ENCODE results near the gene PRR5. TPM values are rescaled to one million over a fixed set of nuclear protein-coding genes. Genes with fewer than 3 reads are reported as not detected.
A peak's percentile ranks its signal among the peaks of the same experiment; 100 is the strongest.
"Not testable (repeated sequence)": the region's sequence is repeated elsewhere in the genome, so short reads cannot be mapped to it uniquely, and the experiment has no call there.

The PRR5 gene
- total and polyA plus RNA-seq, 5 experiments from 2014 or later: 75.2 to 107 (median 85.3) TPM

DNA sequence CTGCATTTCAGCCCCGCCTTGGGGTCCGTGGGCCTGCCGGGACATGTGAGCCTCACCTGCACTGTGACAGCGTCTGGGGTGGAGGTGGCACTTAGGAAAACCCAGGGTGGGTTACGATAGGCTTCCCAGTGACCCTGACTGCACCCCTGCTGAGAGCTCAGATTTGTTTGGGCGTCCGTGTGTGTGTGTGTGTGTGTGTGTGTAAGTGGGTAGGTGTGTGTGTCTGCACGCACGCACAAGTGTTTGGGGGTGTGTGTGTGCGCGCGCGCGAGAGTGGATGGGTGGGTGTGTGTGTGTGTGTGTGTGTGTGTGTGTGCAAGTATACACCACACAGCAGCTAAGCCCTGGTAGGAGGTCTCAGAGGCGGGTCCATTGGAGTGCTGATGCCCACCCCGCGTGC is 38.3 kb downstream of the PRR5 start:
- no peak overlapping the region for H3K4me3 Mint-ChIP-seq
- POLR2A ChIA-PET: interaction anchor here (0.7 kb wide), 1 partner anchor 51 kb away, joined by 6 read pairs; no protein-coding TSS in a partner anchor
- DNase-seq (no peak), ATAC-seq (no peak)
- H3K27me3 Mint-ChIP-seq: no peaks in the 10 kb centered on the region
- no peaks in the 10 kb centered on the region for H3K36me3 Mint-ChIP-seq
- peak overlapping the region in 1 of 10 donors; percentile 71 for H3K27ac Mint-ChIP-seq
- peaks cover 4 to 8% (median 7%) of the 10 kb centered on the region in 4 donors for H3K4me1 Mint-ChIP-seq
- no peaks in the 10 kb centered on the region for H3K9me3 Mint-ChIP-seq

DNA sequence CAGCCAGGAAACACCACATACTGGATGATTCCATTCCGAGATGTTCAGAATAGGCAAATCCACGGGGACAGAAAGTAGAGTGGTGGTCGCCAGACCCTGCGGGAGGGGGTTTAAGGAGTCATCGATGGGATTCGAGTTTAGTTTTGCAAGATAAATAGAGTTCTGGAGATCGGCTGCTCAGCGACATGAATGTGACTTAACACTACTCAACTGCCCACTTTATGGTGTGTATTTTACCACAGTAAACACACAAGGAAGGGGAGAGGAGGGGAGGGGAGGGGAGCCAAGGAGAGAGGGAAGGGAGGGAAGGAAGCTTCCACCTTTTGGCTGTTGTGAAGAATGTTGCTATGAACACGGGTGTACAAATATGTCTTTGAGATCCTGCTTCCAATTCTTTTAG is 39.9 kb downstream of the PRR5 start:
- Mint-ChIP-seq H3K27me3 (peaks cover 0 to 1% (median 0%) of the 10 kb centered on the region in 5 donors), H3K4me1 (peaks cover 0 to 4% (median under 1%) of the 10 kb centered on the region in 4 donors), H3K4me3 (no peak overlapping the region), H3K9me3 (no peaks in the 10 kb centered on the region), H3K27ac (no peak overlapping the region), H3K36me3 (no peaks in the 10 kb centered on the region)
- DNase-seq (no peak), ATAC-seq (no peak)
- POLR2A ChIA-PET: interaction anchor here (0.6 kb wide), 1 partner anchor 1552 kb away, joined by 3 read pairs; no protein-coding TSS in a partner anchor

DNA sequence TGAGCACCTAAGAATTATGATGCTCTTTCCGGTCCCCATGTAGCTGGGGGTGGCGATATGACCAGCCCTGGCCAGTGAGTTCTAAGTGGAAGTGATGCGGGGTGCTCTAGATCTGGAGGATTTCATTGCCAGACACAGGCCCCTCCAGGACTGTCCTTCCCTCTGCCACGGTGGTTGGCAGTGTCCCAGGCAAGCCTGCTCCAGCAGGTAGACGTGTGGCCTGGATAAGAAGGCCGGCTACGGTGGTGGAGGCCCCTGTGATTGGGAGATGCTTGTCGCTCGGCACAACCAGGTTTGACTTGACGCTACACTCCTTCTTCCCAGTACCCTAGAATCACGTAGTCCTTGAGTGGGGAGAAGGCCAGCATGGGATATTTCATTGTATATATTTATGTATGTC is 41.2 kb downstream of the PRR5 start:
- DNase-seq (no peak), ATAC-seq (no peak)
- Mint-ChIP-seq H3K36me3 (no peaks in the 10 kb centered on the region), H3K4me1 (peaks cover 0 to 7% (median under 1%) of the 10 kb centered on the region in 4 donors), H3K27me3 (peaks cover 0 to 4% (median 0%) of the 10 kb centered on the region in 5 donors), H3K4me3 (no peak overlapping the region), H3K27ac (no peak overlapping the region), H3K9me3 (no peaks in the 10 kb centered on the region)
- POLR2A ChIA-PET: no interaction called here

DNA sequence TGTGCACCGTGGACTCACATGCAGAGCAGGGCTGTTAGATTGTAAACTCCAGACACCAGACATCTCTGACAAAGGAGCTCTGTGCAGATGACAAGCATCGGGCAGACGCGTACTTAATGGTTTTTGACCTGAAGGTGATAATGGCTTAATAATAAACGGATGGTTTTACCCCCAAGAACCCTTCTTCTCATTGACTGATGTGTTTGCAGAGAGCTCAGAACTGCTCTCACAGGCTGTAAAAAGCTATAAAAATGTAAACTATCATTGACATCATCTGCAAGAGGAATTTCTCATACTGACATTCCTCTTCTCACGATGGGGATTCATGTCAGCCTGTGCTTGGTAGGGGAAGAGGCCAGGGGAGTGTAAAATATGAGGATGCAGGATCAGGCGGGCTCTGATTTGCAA is 41.8 kb downstream of the PRR5 start:
- no peak for DNase-seq
- Mint-ChIP-seq H3K4me1 (peaks cover 0 to 7% (median under 1%) of the 10 kb centered on the region in 4 donors), H3K27ac (no peak overlapping the region), H3K9me3 (no peaks in the 10 kb centered on the region), H3K27me3 (peaks cover 0 to 7% (median 0%) of the 10 kb centered on the region in 5 donors), H3K36me3 (no peaks in the 10 kb centered on the region), H3K4me3 (no peak overlapping the region)
- no peak for ATAC-seq
- POLR2A ChIA-PET: no interaction called here

DNA sequence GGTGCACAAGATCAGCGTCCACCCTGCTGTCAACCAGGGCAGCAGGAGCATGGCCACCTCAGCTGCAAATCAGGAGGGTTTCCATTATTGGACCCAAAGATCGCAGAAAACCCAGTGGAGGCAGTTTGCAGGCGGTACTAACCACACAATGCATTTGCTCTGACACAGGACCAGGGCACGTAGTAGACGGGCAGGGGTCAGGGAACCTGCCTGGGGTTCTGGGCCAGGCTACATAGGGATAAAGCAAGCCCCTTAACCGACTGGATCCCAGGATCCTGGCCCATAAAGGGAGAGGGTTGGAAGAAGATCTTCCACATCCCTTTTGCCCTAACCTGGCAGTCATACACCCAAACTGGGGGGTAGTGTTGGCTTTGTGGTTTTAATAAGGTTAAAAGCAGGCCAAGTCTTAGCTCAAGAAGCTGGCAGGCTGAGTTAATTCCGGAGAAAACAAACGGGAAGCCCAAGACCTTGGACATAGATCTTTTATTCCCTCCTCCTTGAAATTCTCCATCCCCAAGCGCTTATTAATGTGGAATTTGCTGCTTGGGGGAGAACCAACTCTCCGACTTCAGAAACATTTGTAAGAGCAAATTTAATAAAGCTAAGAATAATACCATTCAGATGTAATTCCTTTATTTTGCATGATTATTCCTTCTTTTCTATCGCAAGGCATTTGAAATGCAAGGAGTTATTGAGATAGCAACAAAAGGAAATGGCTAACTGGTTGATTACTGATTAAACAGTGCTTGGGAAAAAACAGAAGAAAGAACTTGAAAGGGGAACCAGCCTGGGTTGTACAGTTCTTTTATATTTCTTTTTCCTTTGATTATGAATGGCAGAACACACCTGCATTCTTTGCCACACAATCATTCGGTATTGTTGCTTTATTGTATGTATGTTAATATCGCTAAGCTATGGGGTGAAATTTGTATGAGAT is 44.1 kb downstream of the PRR5 start:
- Mint-ChIP-seq H3K27ac (no peak overlapping the region), H3K36me3 (no peaks in the 10 kb centered on the region), H3K9me3 (no peaks in the 10 kb centered on the region), H3K4me1 (peaks cover 0 to 7% (median 0%) of the 10 kb centered on the region in 4 donors), H3K4me3 (peak overlapping the region in 1 of 10 donors; percentile 36), H3K27me3 (peaks cover 0 to 15% (median 3%) of the 10 kb centered on the region in 5 donors)
- ATAC-seq (no peak), DNase-seq (no peak)
- POLR2A ChIA-PET: no interaction called here

DNA sequence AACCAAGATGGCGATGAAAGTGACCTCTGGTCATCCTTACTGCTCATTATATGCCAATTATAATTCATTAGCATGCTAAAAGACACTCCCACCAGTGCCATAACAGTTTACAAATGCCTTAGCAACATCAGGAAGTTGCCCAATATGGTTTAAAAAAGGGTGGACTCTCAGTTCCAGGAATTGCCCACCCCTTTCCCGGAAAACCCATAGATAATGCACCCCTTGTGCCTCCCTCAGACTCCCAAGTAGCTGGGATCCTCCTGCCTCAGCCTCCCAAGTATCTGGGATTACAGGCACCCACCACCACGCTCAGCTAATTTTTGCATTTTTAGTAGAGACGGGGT is 45.8 kb downstream of the PRR5 start:
- POLR2A ChIA-PET, H3K4me3 Mint-ChIP-seq, H3K4me1 Mint-ChIP-seq, ATAC-seq, H3K27ac Mint-ChIP-seq, H3K36me3 Mint-ChIP-seq, H3K9me3 Mint-ChIP-seq, DNase-seq: not testable (repeated sequence)
- H3K27me3 Mint-ChIP-seq: peaks cover 0 to 19% (median 4%) of the 10 kb centered on the region in 5 donors

DNA sequence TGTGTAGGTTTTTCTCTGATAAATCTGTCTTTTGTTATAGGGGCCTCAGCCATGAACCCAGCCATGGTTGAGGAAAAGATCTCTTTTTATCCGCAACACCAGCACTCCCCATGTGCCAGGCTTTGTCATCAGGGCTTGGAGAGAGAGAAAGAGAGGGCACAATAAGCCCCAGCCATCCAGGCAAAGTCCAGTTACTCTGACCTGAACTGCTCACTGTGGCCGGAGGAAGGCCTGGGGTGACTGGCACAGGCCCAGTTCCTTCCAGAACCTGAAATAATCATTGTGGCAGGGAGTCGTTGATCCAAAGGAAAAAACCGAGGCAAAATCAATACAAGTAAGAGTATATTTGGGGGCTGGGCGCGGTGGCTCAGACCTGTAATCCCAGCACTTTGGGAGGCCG is 46.5 kb downstream of the PRR5 start:
- Mint-ChIP-seq H3K9me3 (no peaks in the 10 kb centered on the region), H3K27me3 (peaks cover 0 to 23% (median 8%) of the 10 kb centered on the region in 5 donors), H3K36me3 (no peaks in the 10 kb centered on the region), H3K27ac (peak overlapping the region in 1 of 10 donors; percentile 59), H3K4me1 (peaks cover 2 to 9% (median 5%) of the 10 kb centered on the region in 4 donors), H3K4me3 (no peak overlapping the region)
- POLR2A ChIA-PET: no interaction called here
- ATAC-seq (no peak), DNase-seq (no peak)

DNA sequence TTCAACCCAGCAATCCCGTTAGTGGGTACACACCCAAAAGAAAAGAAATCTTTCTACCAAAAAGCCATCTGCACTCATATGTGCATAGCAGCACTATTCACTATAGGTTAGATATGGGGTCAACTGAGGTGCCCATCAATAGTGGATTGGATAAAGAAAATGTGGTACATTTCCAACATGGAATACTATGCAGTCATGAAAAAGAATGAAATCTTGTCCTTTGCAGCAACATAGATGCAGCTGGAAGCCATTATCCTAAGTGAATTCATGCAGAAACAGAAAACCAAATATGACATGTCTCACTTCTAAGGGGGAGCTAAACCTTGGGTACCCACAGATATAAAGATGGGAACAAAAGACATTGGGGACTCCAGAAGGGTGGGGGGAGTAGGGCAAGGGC is 48.5 kb downstream of the PRR5 start:
- Mint-ChIP-seq H3K4me3 (no peak overlapping the region), H3K4me1 (peaks cover 2 to 10% (median 5%) of the 10 kb centered on the region in 4 donors), H3K27me3 (peaks cover 16 to 41% (median 28%) of the 10 kb centered on the region in 5 donors), H3K9me3 (peaks cover 0 to 3% (median 0%) of the 10 kb centered on the region in 9 donors), H3K27ac (no peak overlapping the region), H3K36me3 (no peaks in the 10 kb centered on the region)
- DNase-seq: no peak
- ATAC-seq: no peak
- POLR2A ChIA-PET: no interaction called here

DNA sequence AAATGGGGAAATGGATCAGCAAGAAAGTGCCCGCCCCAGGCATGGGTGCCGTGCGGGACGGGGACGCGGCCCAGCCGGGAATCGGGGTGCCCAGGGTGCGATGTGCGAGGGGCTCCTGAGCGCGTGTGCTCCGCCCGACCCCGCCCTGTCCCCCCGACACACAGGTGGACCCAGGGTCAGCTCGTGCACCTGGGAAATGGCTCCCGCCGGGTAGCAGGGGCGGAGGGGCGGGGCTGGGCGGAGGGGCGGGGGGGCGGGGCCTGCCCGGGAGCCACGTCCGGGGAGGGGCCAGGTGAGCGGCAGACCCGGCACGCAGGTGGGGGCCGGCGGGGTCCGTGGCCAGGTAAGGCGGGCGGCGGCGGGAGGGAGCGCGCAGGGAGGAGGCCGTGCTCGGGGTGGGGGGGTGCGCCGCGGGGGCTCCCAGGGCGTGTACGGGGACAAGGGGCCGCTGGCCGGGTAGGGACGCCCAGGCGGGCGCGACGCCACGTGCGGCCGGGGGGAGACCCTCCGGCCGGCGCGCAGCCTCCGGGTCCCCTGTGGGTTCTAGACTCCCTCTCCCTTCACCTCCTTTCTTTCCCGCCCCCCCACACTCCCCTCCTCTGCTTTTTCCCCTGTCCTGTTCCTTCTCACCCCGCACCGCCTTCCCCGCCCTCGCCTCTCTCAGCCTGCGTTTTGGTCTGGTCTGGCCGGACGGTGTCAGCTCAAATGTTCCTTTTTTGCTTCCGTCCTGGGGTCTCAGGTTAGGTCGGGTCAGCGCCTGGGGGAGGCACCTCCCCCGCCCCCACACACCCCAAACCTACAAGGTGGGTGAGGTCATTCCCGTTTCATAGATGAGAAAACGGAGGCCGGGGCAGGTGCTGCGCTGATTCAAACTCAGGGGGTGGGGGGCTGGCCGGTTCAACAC is 50.5 kb downstream of the PRR5 start, which contains the start of gene ARHGAP8:
TSS of gene ARHGAP8 (plus strand) at position 291 of the 904 bp plus-strand sequence. CDS start 33,953 bp downstream, outside the sequence.
- H3K4me1 Mint-ChIP-seq: peaks cover 2 to 6% (median 5%) of the 10 kb centered on the region in 4 donors
- POLR2A ChIA-PET: no interaction called here
- peak; percentile 78 to 79 for ATAC-seq
- H3K4me3 Mint-ChIP-seq: peak within 1 kb of the TSS; percentile 56 to 89 (median 76)
- H3K9me3 Mint-ChIP-seq: peaks cover 0 to 3% (median 0%) of the 10 kb centered on the region in 9 donors
- H3K36me3 Mint-ChIP-seq: no peaks in the 10 kb centered on the region
- peaks cover 19 to 53% (median 43%) of the 10 kb centered on the region in 5 donors for H3K27me3 Mint-ChIP-seq
- peak in 7 of 10 donors; percentile 14 to 52 (median 30) for DNase-seq
- H3K27ac Mint-ChIP-seq: peak within 1 kb of the TSS in 4 of 10 donors; percentile 9 to 72 (median 39)

DNA sequence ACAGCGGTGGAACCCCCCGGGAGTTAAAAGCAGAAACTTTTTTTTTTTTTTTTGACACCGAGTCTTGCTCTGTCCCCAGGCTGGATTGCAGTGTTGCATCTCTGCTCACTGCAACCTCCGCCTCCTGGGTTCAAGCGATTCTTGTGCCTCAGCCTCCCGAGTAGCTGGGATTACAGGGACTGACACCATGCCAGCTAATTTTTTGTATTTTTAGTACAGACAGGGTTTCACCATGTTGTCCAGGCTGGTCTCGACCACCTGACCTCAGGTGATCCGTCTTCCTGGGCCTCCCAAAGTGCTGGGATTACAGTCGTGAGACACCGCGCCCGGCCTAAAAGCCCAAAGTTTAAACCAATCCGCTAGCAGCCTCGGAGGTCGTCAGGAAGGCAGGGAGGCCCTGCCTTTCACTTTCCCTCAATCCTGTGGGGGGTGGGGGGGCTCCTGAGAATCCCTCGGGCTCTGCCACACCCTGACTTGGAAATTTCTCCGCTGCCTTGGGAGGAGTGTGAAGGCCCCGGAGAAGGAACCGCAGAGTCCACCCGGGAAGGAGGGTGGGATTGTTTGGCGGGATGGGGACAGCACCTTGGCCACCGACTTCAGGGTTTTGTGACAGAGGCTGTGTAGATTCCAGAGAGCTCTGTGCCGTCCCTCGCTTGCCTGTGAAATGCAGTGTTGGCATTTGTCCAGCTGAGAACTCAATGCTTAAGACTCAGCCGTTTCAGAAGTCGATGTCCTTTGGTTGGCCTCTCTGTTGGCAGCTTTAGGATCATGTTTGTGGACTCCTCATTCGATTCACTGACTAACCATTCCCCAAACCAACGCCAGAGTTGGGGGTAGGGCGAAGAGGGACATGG is 51.4 kb downstream of the PRR5 start:
- Mint-ChIP-seq H3K9me3 (peaks cover 0 to 3% (median 0%) of the 10 kb centered on the region in 9 donors), H3K27ac (peak overlapping the region in 3 of 10 donors; percentile 31 to 72 (median 47)), H3K27me3 (peaks cover 19 to 57% (median 45%) of the 10 kb centered on the region in 5 donors), H3K36me3 (no peaks in the 10 kb centered on the region), H3K4me1 (peaks cover 4 to 6% (median 5%) of the 10 kb centered on the region in 4 donors), H3K4me3 (peak overlapping the region; percentile 56 to 89 (median 76))
- ATAC-seq (no peak), DNase-seq (no peak)
- POLR2A ChIA-PET: no interaction called here

DNA sequence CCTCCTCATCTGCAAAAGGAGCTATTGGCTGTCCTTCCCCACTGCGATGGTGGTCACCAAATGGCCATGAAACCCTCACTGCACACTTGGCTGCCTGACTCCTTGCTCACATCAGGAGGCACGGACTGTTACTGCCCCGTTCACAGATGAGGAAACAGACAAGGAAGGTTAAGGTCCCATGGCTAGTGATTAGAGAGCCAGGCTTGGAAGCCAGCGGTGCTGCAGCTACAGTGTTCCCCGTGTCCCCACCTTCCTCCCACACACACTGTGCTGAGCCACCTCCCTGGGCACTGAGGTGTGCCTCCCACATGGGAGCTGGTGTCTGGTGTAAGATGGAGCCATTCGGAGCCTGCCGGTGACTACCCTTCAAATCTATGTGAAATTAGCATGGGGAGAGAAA is 53.0 kb downstream of the PRR5 start:
- Mint-ChIP-seq H3K36me3 (no peaks in the 10 kb centered on the region), H3K4me3 (peak overlapping the region in 1 of 10 donors; percentile 60), H3K27ac (no peak overlapping the region), H3K4me1 (peaks cover 4 to 6% (median 5%) of the 10 kb centered on the region in 4 donors), H3K9me3 (peaks cover 0 to 3% (median 0%) of the 10 kb centered on the region in 9 donors), H3K27me3 (peaks cover 19 to 64% (median 46%) of the 10 kb centered on the region in 5 donors)
- POLR2A ChIA-PET: no interaction called here
- no peak for ATAC-seq
- DNase-seq: no peak

DNA sequence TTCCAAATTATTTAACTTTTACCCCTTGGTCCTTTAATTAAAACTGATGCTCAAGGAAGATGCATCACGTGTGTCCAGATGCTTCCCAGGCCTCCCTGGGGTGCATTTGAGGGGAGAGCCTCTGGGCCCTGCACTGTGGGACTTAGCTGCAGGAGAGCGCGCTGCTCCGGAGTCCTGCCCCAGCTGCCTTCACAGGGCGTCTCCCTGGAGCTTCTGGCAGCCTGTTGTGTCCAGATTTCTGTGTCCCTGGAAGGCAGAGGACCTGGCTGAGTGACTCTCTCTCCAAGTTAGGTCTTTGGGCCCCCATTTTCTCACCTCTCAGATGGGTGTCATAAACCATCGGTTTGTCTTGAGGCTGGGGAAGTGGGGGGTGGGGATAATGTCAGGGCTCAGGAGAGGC is 53.4 kb downstream of the PRR5 start:
- Mint-ChIP-seq H3K27me3 (peaks cover 18 to 64% (median 42%) of the 10 kb centered on the region in 5 donors), H3K4me1 (peaks cover 4 to 6% (median 5%) of the 10 kb centered on the region in 4 donors), H3K9me3 (peaks cover 0 to 3% (median 0%) of the 10 kb centered on the region in 9 donors), H3K4me3 (peak overlapping the region in 1 of 10 donors; percentile 60), H3K36me3 (no peaks in the 10 kb centered on the region), H3K27ac (no peak overlapping the region)
- no peak for DNase-seq
- POLR2A ChIA-PET: no interaction called here
- ATAC-seq: no peak
